HL-60/S4 treated with retinoic acid at 250 ng/mL for 4 days and 3 days (cell line): Measurements from ENCODE around the gene EPHB2.
"Not testable (repeated sequence)": the region's sequence is repeated elsewhere in the genome, so short reads cannot be mapped to it uniquely, and the experiment has no call there.

ENCODE experiments used
- in situ Hi-C: fragments of 300-500 bp; cut with MboI; formaldehyde crosslinking; loops from 2 replicates; pipeline ENCODE4 v1.7.0; 2022; ENCODE audit warnings: low sequenced_read_pairs

The EPHB2 gene

GRCh38 chr1:22932803-22933470 is 222.3 kb downstream of the EPHB2 start:
- in situ Hi-C loops = no loop called here

- in situ Hi-C loops = no loop called here
Observed at GRCh38 chr1:22935433-22935832, 224.8 kb downstream of the EPHB2 start.

- in situ Hi-C loops = no loop called here
Observed at GRCh38 chr1:22936681-22937080, 226.0 kb downstream of the EPHB2 start.

- in situ Hi-C loops = no loop called here
Observed at GRCh38 chr1:22941257-22941656, 230.6 kb downstream of the EPHB2 start.

- in situ Hi-C loops = no loop called here
Observed at GRCh38 chr1:22944346-22945055, 233.9 kb downstream of the EPHB2 start.

GRCh38 chr1:22945171-22945570 is 234.5 kb downstream of the EPHB2 start:
- in situ Hi-C loops = not testable (repeated sequence)

- in situ Hi-C loops = no loop called here
Observed at GRCh38 chr1:22949822-22950331, 239.2 kb downstream of the EPHB2 start.

- in situ Hi-C loops = no loop called here
Observed at GRCh38 chr1:22951796-22952195, 241.2 kb downstream of the EPHB2 start.

- in situ Hi-C loops = no loop called here
Observed at GRCh38 chr1:22952694-22953056, 242.0 kb downstream of the EPHB2 start.

GRCh38 chr1:22953057-22953739 is 242.6 kb downstream of the EPHB2 start:
- in situ Hi-C loops = no loop called here

- in situ Hi-C loops = no loop called here
Observed at GRCh38 chr1:22953740-22954141, 243.1 kb downstream of the EPHB2 start.

- in situ Hi-C loops = no loop called here
Observed at GRCh38 chr1:22955146-22955545, 244.5 kb downstream of the EPHB2 start.

- in situ Hi-C loops = no loop called here
Observed at GRCh38 chr1:22957066-22957465, 246.4 kb downstream of the EPHB2 start.

- in situ Hi-C loops = no loop called here
Observed at GRCh38 chr1:22958556-22958955, 247.9 kb downstream of the EPHB2 start.

GRCh38 chr1:22959545-22960360 is 249.1 kb downstream of the EPHB2 start:
- in situ Hi-C loops = no loop called here

GRCh38 chr1:22962558-22962957 is 251.9 kb downstream of the EPHB2 start:
- in situ Hi-C loops = no loop called here

GRCh38 chr1:22963044-22963677 is 252.5 kb downstream of the EPHB2 start:
- in situ Hi-C loops = no loop called here

- in situ Hi-C loops = no loop called here
Observed at GRCh38 chr1:22966309-22966708, 255.7 kb downstream of the EPHB2 start.

GRCh38 chr1:22967833-22968232 is 257.2 kb downstream of the EPHB2 start:
- in situ Hi-C loops = no loop called here

- in situ Hi-C loops = no loop called here
Observed at GRCh38 chr1:22969304-22969709, 258.7 kb downstream of the EPHB2 start.
